IgD-negative memory B cell (primary cell): Measurements from ENCODE around the gene RNF149. TPM values are rescaled to one million over a fixed set of nuclear protein-coding genes. Genes with fewer than 3 reads are reported as not detected.
"Not testable (repeated sequence)": the region's sequence is repeated elsewhere in the genome, so short reads cannot be mapped to it uniquely, and the experiment has no call there.

Experiments
- H3K27ac Mint-ChIP-seq, 3 donors: one replicate each; pipeline ENCODE4 v1.8.0; 2020 to 2022; ENCODE audit warnings: mild to moderate bottlenecking in 3 of 3, mixed read lengths in 3 of 3, moderate library complexity in 1 of 3
- H3K27me3 Mint-ChIP-seq: one replicate; pipeline ENCODE4 v1.8.0; 2021; ENCODE audit warnings: mixed read lengths
- H3K36me3 Mint-ChIP-seq: one replicate; pipeline ENCODE4 v1.8.0; 2020; ENCODE audit warnings: mild to moderate bottlenecking, mixed read lengths
- H3K4me1 Mint-ChIP-seq, 3 donors: one replicate each; pipeline ENCODE4 v1.8.0; 2020 to 2022; ENCODE audit warnings: mixed read lengths in 3 of 3, mild to moderate bottlenecking in 1 of 3
- H3K4me3 Mint-ChIP-seq, 4 donors: one replicate each; pipeline ENCODE4 v1.8.0; 2020 to 2022; ENCODE audit warnings: mild to moderate bottlenecking in 4 of 4, mixed read lengths in 4 of 4, moderate library complexity in 3 of 4
- H3K9me3 Mint-ChIP-seq, 3 donors: one replicate each; pipeline ENCODE4 v1.8.0; 2020 to 2021; ENCODE audit warnings: mixed read lengths in 3 of 3, mild to moderate bottlenecking in 1 of 3
- polyA plus RNA-seq: library from polyadenylated mRNA; unstranded; fragments of 300-500 nt; fragmentation: Illumina TruSeq; gene quantifications from one replicate; pipeline ENCODE4 v1.2.3, GENCODE V29; 2021

RNF149 gene
- polyA plus RNA-seq, 1 donor from 2014 or later, result 30.3 TPM

DNA sequence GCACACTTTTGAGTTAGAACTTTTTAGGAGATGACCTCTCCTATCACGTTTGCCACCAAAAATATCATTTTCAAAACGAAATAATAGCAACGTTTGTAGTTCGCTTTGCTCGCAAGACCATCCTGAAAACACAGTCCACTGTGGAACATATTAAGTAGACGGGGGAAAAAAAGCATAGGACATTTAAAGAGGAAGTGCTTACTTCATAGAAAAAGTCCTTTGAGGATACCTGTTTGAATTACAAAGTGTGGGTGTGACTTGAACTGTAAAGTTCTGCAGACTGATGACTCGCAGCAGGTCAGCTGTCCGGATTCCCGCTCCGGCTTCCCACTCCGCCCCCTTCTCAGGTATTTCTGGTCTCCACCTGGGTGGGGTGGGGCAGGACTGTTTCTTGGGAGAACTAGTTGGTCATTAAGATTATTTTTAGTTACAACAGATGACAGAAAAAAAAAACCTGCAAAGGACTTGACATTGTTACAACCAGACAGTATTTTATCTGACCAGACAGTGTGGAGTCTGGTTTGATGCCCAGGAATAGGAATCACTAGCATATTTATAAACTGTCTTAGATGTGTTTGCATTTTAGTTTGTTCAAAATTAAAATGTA is 42.5 kb downstream of the RNF149 start:
- Mint-ChIP-seq H3K27me3 (no peaks in the 10 kb centered on the region), H3K4me1 (peaks cover 0 to 11% (median 8%) of the 10 kb centered on the region in 3 donors), H3K9me3 (no peaks in the 10 kb centered on the region), H3K4me3 (no peak overlapping the region), H3K27ac (no peak overlapping the region), H3K36me3 (peaks cover 1% of the 10 kb centered on the region)

DNA sequence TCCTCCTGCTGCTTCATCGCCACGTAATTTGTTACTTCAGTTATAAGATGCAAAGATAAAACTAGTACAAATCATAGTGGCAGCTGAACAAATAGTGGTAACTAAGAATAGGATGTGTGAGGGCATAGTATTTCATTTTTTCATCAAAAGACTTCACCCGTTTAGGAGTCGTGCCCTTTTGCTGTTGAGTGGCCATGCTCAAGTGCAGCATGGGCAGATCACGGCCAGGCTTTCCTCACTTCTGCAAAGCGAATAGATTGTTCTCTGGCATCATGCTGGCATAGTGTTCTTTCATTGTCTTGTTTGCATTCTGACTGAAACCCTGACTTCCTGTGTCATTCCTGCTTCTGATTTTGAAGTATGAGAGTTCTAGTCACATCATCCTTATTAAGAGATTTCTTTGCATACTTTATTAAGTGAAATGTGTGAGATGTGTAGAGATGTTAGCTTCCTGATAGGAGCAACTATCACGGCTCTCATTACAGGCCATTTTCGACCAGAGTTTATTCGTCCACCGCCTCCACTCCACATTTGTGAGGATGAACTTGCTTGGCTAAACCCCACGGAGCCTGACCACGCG is 44.1 kb downstream of the RNF149 start:
- Mint-ChIP-seq H3K27ac (peak overlapping the region in 1 of 3 donors; percentile 46), H3K4me3 (no peak overlapping the region), H3K9me3 (no peaks in the 10 kb centered on the region), H3K36me3 (peaks cover 1% of the 10 kb centered on the region), H3K27me3 (no peaks in the 10 kb centered on the region), H3K4me1 (peaks cover 0 to 11% (median 8%) of the 10 kb centered on the region in 3 donors)

DNA sequence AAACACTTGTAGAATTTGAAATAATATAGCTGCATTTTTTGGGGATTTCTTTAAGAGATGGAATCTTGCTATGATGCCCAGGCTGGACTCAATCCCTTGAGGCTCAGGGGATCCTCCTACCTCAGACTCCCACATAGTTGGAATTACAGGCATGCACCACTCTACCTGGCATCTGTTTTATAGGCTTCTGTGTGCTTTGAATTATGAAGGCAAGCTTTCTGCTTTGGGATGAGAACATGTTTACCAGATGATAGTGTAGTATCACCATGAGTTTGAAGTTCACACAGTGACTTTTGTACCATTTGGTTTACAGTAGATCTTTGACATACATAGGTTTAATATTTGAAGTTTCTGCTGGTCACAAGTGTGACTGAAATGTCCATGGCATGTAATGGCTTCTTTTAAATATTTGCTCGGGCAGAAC is 45.1 kb downstream of the RNF149 start:
- H3K9me3 Mint-ChIP-seq, result no peaks in the 10 kb centered on the region
- H3K27me3 Mint-ChIP-seq, result no peaks in the 10 kb centered on the region
- peak overlapping the region in 1 of 3 donors; percentile 56 for H3K27ac Mint-ChIP-seq
- peaks cover 0 to 16% (median 13%) of the 10 kb centered on the region in 3 donors for H3K4me1 Mint-ChIP-seq
- peaks cover 3% of the 10 kb centered on the region for H3K36me3 Mint-ChIP-seq
- H3K4me3 Mint-ChIP-seq, result no peak overlapping the region

DNA sequence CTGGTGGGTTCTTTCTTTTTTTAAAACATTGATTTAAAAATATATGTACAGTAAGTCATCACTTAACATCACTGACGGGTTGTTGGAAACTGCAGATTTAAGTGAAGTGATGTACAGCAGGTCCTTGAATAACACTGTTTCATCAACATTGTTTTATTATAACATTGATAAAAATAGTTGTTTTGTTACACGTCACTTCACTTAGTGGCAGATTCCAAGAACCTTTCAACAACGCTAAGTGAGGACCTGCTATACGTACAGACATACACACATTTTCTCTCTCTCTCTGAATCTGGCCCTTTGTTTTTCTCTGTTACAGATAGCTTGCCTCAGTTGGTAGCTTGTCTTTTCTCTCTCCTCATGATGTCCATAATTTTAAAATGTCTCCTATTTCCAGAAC is 46.4 kb downstream of the RNF149 start:
- Mint-ChIP-seq H3K9me3 (no peaks in the 10 kb centered on the region), H3K36me3 (peaks cover 1% of the 10 kb centered on the region), H3K27me3 (no peaks in the 10 kb centered on the region), H3K4me3 (no peak overlapping the region), H3K4me1 (peaks cover 0 to 15% (median 11%) of the 10 kb centered on the region in 3 donors), H3K27ac (peak overlapping the region in 1 of 3 donors; percentile 53)

DNA sequence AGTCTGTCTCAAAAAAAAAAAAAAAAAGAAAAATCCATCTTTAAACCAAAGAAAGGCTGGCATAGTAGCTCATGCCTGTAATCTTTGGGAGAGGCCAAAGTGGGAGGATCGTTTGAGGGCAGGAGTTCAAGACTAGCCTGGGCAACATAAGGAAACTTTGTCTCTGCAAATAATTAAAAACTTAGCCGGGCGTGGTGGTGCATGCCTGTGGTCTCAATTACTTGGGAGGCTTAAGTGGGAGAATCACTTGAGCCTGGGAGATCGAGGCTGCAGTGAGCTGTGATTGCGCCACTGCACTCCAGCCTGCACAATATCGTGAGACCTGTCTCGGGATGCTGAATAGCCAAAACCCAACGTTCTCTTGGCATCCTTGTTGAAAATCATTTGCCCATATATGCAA is 49.7 kb downstream of the RNF149 start:
- no peak overlapping the region for H3K27ac Mint-ChIP-seq
- peaks cover 15 to 32% (median 28%) of the 10 kb centered on the region in 3 donors for H3K4me1 Mint-ChIP-seq
- H3K36me3 Mint-ChIP-seq, result peaks cover 9% of the 10 kb centered on the region
- no peaks in the 10 kb centered on the region for H3K9me3 Mint-ChIP-seq
- no peak overlapping the region for H3K4me3 Mint-ChIP-seq
- H3K27me3 Mint-ChIP-seq, result no peaks in the 10 kb centered on the region

DNA sequence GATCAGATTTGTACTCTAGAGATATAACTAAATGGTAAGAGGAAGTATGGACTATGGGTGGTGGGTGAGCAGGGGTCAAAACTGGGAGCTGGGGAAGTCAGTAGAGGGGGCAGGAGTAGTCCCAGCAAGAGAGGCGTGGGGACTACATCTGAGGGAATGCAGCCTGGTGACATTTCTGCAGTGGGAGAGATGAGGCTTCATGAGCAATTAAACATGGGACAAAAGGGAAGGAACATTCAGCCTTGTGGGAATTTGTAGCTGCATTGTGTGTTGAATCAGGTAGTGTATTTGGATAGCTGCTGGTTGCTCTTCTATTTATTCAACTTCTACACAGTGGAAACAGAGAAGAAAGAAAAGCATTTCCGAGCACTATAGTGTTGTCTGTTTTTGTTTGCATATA is 52.2 kb downstream of the RNF149 start:
- H3K4me1 Mint-ChIP-seq, result peaks cover 21 to 35% (median 34%) of the 10 kb centered on the region in 3 donors
- H3K4me3 Mint-ChIP-seq, result peak overlapping the region in 1 of 4 donors; percentile 71
- H3K27ac Mint-ChIP-seq, result peak overlapping the region in 2 of 3 donors; percentile 36 to 81
- H3K27me3 Mint-ChIP-seq, result no peaks in the 10 kb centered on the region
- peaks cover 9% of the 10 kb centered on the region for H3K36me3 Mint-ChIP-seq
- H3K9me3 Mint-ChIP-seq, result no peaks in the 10 kb centered on the region

DNA sequence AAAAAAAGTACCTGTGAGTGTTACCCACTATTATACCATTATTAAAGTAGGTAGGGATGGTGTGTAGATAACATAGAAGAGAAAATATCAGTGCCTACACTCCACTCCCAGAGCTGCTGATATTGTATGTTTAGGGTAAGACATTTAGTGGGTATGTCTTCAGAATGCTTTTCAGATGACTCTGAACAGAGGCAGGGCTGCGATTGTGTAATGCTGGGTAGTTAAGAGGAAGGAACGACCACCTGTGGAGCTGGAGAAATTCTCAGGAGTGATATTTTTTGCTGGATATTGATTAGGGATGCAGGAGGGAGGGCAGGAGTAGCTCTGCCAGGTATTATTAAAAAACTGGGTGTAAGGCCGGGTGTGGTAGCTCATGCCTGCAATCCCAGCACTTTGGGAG is 53.0 kb downstream of the RNF149 start:
- Mint-ChIP-seq H3K9me3 (no peaks in the 10 kb centered on the region), H3K4me3 (peak overlapping the region in 2 of 4 donors; percentile 71 to 84), H3K27ac (peak overlapping the region in 1 of 3 donors; percentile 81), H3K27me3 (no peaks in the 10 kb centered on the region), H3K4me1 (peaks cover 23 to 34% (median 32%) of the 10 kb centered on the region in 3 donors), H3K36me3 (peaks cover 9% of the 10 kb centered on the region)

DNA sequence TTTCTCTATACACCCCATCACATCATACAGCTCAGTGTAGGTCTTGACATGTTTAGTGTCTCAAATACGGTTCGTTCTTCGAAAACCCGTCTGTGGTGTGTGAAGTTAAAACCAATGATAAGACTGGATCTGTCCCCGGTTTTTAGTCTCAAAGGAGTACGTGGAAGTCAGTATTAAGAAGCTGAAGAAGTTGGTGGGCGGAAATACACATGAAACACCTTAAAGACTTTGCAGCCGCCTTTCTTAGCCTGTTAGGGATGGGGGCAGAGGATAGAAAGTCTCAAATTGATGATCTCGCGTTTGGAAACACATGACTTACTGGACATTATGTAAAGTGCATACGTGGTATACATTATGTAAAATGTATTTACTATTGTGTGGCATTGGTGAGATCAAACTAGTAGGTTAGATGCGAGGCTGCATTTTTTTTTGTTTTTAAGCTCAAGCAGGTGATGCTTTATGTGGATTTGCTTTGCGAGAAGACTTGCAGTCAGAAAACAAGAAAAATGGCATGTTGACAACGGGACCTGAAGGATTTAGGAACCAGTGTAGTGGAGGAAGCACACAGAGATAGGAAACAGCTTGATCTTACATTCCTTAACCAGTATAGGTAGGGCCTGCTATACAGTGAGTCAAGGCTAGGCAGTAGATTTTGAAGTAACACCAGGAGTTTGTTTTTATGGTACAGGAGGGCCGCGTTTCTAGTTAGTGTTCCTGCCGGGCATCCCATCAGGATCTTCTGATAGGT is 54.6 kb downstream of the RNF149 start:
- H3K4me1 Mint-ChIP-seq, result peaks cover 23 to 29% (median 28%) of the 10 kb centered on the region in 3 donors
- H3K27me3 Mint-ChIP-seq, result no peaks in the 10 kb centered on the region
- peak overlapping the region; percentile 95 to 98 (median 97) for H3K4me3 Mint-ChIP-seq
- H3K27ac Mint-ChIP-seq, result peak overlapping the region; percentile 14 to 98 (median 97)
- no peaks in the 10 kb centered on the region for H3K9me3 Mint-ChIP-seq
- H3K36me3 Mint-ChIP-seq, result peaks cover 7% of the 10 kb centered on the region

DNA sequence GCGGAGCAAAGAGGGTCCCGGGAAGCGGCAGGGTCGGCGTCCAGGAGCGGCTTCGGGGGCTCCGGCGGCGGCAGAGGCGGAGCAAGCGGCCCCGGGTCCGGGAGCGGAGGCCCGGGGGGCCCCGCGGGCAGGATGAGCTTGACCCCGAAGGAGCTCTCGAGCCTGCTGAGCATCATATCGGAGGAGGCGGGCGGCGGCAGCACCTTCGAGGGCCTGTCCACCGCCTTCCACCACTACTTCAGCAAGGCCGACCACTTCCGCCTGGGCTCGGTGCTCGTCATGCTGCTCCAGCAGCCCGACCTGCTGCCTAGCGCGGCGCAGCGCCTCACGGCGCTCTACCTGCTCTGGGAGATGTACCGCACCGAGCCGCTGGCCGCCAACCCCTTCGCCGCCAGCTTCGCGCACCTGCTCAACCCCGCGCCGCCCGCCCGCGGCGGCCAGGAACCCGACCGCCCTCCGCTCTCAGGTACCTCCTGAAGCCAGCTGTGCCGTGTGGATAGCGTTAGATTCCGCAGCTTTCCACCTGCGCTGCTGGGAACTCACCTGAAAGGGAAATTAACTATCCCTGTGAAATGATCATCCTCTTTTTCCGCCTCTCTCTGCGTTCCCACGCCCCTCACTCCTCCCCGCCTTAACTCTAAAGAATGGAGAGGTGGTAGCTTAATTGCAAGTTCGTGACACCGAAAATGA is 55.3 kb downstream of the RNF149 start:
- H3K9me3 Mint-ChIP-seq, result no peaks in the 10 kb centered on the region
- H3K36me3 Mint-ChIP-seq, result peaks cover 7% of the 10 kb centered on the region
- H3K27ac Mint-ChIP-seq, result peak overlapping the region; percentile 91 to 98 (median 97)
- H3K4me1 Mint-ChIP-seq, result peaks cover 23 to 28% (median 27%) of the 10 kb centered on the region in 3 donors
- H3K27me3 Mint-ChIP-seq, result no peaks in the 10 kb centered on the region
- peak overlapping the region; percentile 95 to 98 (median 97) for H3K4me3 Mint-ChIP-seq

DNA sequence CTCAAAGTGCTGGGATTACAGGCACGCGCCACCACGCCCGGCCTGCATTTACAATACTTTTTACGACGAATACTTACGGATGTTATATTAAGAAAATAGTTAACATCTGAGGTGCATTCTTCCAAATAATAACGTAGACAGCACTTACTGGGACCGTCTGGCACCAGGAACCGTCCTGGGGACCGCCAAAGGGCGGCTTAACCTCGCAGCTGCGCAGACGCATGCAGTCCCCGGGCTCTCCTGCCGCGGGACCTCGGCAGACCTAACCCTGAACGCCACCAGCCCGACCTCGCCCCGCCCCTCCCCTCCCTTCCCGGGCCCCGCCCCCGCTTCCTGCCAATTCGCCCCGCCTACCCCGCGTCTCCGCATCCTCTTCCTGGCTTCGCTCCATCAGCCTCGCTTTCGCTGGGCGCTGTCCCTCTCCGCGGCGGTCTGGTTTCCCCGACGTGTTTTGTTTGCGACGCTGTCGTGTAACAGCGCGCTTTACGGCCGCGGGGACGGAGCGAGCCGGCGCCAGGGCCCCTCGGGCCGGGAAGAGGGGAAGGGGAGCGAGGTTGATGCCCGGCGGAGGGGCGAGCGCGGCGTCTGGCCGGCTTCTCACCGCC is 56.0 kb downstream of the RNF149 start, which contains the start of gene CNOT11:
CNOT11 (plus strand) TSS at position 479 of the 605 bp plus-strand sequence; CDS start at position 558, 79 bp downstream.
- Mint-ChIP-seq H3K4me1 (peaks cover 23 to 26% (median 24%) of the 10 kb centered on the region in 3 donors), H3K4me3 (peak within 1 kb of the TSS; percentile 95 to 98 (median 97))

DNA sequence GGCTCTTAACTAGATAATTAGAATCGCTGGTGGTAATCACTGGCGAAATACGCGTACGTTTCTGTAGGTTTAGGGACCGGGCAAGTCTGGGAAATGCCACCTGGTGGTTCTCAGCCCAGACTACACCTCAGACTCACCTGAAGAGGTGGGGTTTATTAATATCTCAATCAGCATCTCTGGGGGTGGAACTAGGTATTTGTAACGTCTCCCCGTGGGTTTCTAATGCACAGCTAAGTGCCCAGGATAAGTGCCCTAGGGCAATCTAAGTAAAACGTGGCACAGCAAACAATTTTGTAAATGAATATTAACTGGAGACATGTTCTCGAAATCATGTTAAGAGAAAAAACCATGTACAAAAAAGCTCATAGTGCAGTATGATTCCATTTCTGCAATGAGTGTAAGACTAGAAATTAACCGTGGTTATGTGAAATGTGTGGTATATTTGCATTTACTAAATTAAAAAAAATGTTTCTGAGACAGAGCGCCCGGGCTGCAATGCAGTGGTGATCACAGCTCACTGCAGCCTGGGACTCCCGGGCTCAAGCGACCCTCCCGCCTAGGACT is 56.6 kb downstream of the RNF149 start:
- H3K27me3 Mint-ChIP-seq, result no peaks in the 10 kb centered on the region
- H3K27ac Mint-ChIP-seq, result peak overlapping the region; percentile 91 to 98 (median 97)
- peaks cover 23 to 24% (median 23%) of the 10 kb centered on the region in 3 donors for H3K4me1 Mint-ChIP-seq
- peaks cover 7% of the 10 kb centered on the region for H3K36me3 Mint-ChIP-seq
- no peaks in the 10 kb centered on the region for H3K9me3 Mint-ChIP-seq
- H3K4me3 Mint-ChIP-seq, result peak overlapping the region; percentile 95 to 98 (median 97)

More for the DNA sequence above, 56.0 kb downstream of the RNF149 start, which contains the start of gene CNOT11:
- peak within 1 kb of the TSS; percentile 91 to 98 (median 97) for H3K27ac Mint-ChIP-seq
- no peaks in the 10 kb centered on the region for H3K27me3 Mint-ChIP-seq
- H3K36me3 Mint-ChIP-seq, result peaks cover 7% of the 10 kb centered on the region
- no peaks in the 10 kb centered on the region for H3K9me3 Mint-ChIP-seq

DNA sequence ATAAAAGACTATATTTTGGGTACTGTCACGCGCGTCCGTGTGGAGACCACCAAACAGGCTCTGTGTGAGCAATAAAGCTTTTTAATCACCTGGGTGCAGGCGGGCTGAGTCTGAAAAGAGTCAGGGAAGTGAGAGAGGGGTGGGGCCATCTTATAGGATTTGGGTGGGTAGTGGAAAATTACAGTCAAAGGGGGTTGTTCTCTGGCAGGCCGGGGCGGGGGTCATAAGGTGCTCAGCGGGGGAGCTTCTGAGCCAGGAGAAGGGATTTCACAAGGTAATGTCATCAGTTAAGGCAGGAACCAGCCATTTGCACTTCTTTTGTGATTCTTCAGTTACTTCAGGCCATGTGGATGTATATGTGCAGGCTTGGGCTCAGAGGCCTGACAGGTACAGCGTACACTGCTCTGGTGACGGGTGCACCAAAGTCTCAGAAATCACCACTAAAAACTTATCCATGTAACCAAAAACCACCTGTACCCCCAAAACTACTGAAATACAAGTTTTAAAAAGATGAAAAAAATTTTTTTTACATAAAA is 57.2 kb downstream of the RNF149 start:
- Mint-ChIP-seq H3K27ac (peak overlapping the region in 1 of 3 donors; percentile 97), H3K4me1 (peaks cover 21 to 22% (median 22%) of the 10 kb centered on the region in 3 donors), H3K4me3 (peak overlapping the region in 2 of 4 donors; percentile 86 to 98)
- not testable (repeated sequence) for H3K27me3 Mint-ChIP-seq, H3K9me3 Mint-ChIP-seq, H3K36me3 Mint-ChIP-seq

DNA sequence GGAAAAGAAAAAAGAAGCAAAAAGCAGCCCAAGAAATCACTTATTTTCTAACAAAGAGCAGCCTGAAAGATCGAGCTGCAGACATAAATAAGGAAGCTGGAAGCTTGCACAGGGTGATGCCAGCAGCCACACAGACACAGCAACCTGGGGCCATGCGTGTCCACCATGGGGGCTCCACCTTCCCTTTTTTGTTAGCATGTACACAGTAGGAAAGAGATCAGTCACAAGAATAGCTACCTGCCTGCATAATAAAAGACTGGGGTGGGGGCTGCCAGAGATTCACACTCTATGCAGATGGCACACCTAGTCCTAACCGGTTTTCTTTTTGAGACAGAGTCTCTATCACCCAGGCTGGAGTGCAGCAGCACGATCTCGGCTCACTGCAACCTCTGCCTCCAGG is 58.7 kb downstream of the RNF149 start:
- H3K27ac Mint-ChIP-seq, result peak overlapping the region in 1 of 3 donors; percentile 68
- H3K4me1 Mint-ChIP-seq, result peaks cover 13 to 15% (median 14%) of the 10 kb centered on the region in 3 donors
- no peaks in the 10 kb centered on the region for H3K36me3 Mint-ChIP-seq
- no peaks in the 10 kb centered on the region for H3K9me3 Mint-ChIP-seq
- H3K27me3 Mint-ChIP-seq, result no peaks in the 10 kb centered on the region
- peak overlapping the region in 1 of 4 donors; percentile 75 for H3K4me3 Mint-ChIP-seq

DNA sequence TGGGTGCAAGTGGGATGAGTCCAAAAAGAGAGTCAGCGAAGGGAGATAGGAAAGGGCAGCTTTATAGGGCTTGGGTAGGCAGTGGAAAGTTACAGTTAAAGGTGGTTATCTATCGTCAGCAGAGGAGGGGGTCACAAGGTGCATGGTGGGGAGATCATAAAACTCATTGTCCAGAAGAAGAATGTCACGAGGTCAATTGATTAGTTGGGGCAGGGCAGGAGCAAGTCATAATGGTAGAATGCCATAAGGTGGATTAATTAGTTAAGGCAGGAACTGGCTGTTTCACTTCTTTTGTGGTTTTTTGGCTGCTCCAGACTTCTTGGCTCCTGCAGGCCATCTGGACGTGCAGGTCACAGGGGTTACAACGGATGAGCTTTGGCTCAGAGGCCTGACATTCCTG is 59.7 kb downstream of the RNF149 start:
- H3K4me3 Mint-ChIP-seq, H3K36me3 Mint-ChIP-seq, H3K27me3 Mint-ChIP-seq, H3K4me1 Mint-ChIP-seq, H3K9me3 Mint-ChIP-seq: not testable (repeated sequence)
- H3K27ac Mint-ChIP-seq, result peak overlapping the region in 1 of 3 donors; percentile 69
